HG02970 (cell line): Measurements from ENCODE around the gene GNLY.

Source experiments
- ATAC-seq: cut with Tn5 transposase; IDR thresholded peaks from one replicate; pipeline ENCODE4 v1.9.1; 2021; ENCODE audit warnings: mild to moderate bottlenecking, moderate library complexity, moderate number of reproducible peaks; ENCODE audit not compliant: unreplicated experiment, low FRiP score

Gene GNLY

DNA sequence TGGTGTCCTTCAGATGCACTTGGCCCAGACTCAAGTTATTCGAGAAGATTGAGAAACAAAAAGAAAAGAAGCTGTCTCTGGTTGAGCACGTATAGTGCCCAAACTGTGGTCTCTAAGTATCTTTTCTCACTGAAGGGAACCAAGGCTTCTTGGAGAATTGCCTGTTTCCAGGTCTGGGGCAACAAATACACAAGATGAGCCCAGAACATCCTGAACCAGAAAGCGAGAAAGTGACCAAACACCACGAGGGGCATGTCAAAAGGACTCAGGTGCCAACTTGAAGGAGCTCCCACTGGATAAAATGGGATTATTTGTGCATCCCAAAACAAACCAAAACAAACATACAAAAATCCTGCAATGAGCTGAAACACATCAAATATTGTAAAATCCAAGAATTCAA is 46.0 kb downstream of the GNLY start:
- no peak for ATAC-seq

DNA sequence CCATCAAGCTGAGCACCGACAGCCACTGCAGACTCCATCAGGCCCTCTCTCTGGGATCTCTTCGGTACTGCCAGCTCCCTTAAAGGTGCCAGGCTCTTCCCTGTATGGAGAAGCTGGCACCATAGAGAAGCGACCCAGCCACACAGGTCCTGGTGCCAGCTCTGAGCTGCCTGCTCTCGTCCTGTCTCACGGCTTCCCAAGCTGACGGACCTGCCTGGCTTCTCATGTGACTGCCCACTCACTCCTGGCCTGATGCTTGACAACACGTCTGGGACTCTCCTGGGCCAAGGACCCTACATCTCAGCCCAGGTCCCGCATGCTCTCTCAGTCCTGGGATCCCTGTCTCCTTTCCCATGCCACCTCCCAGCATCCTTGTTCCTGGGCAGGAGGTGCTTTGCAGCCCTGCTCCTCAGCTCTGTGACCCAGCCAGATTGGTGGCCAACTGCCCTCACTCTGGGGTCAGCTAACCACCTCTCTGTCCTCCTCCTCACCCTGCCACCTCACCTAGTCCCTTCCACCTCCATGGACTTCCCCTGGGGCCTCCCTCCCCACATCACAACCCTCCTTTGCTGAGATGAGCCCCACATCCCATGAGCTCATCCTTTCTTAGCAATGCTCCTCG is 47.2 kb downstream of the GNLY start:
- no peak for ATAC-seq

DNA sequence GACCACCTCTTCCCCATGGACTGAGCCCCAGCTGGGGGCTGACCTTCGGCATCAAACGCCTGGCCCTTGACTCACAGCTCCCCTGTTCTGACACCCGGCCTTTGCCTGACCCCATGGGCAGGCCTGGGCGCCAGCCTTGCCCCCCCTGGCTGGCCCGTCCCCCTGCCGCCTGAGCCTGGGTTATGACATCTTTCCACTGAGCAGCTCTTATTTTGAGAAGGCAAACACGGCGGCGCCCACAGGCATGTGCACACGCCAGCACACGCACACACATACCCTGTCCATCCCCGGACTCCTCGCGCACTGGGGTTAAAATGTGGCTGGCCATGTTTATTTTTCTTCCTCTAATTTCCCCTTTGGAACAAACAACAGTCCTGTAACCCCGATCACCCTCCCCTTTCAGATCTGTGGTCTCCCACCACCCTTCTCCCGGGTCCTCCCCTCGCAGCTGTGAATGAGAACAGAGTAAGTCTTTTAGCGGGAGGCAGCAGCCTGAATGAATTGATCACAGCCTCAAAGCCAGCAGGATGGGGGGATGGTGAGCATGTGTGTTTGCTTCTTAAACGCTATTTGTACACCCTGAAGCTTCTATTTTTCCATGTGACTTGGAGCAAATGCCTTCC is 47.8 kb downstream of the GNLY start:
- no peak for ATAC-seq

DNA sequence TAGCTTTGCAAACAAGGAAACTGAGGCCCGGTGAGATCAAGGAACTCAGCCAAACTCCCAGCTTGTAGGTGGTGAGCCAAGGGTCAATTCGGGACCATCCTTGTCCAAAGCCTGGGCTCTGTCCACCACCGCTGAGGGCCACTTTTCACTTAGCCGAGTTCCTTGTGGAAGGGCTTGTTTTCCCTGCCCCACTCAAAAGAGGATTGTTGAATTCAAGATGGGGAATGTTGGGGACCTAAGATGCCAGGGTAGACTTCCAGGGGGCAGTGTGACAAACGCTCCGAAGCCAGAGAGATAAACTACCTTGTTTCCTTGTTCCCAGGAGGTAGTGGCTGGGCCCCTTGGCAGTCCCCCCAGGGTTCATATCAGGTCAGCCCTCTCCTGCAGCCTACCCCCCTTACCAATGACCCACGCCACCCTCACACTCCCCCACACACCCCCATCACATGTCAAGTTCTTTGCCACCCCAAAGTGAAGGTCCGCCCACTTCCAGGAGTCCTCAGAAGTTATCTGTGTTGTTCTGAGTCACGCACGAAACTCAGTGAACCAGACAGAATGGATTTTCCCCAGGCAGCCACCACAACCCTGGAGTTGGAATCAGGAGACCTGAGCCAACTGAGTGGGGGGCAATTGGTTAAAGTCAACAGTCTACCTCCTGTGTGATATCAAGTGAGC is 49.3 kb downstream of the GNLY start:
- ATAC-seq = no peak

DNA sequence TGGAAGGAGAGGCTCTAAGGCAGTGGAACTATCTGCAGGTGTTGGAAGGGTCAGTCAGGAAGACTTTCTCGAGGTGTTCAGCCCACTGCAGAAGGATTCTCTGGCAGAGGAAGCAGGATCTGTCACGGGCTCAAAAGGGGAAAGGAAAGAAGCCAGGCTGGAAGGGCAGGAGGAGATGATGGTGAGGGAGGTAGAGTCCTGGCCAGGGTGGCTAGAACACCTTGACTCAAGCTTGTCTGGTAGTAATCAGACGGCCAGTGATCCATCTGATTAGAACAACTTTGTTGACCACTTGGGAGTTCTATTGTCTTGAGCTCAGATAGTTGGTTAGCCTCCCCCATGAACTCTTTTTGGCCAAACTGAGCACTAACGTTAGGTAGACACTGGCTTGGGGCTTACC is 49.9 kb downstream of the GNLY start:
- ATAC-seq = no peak

DNA sequence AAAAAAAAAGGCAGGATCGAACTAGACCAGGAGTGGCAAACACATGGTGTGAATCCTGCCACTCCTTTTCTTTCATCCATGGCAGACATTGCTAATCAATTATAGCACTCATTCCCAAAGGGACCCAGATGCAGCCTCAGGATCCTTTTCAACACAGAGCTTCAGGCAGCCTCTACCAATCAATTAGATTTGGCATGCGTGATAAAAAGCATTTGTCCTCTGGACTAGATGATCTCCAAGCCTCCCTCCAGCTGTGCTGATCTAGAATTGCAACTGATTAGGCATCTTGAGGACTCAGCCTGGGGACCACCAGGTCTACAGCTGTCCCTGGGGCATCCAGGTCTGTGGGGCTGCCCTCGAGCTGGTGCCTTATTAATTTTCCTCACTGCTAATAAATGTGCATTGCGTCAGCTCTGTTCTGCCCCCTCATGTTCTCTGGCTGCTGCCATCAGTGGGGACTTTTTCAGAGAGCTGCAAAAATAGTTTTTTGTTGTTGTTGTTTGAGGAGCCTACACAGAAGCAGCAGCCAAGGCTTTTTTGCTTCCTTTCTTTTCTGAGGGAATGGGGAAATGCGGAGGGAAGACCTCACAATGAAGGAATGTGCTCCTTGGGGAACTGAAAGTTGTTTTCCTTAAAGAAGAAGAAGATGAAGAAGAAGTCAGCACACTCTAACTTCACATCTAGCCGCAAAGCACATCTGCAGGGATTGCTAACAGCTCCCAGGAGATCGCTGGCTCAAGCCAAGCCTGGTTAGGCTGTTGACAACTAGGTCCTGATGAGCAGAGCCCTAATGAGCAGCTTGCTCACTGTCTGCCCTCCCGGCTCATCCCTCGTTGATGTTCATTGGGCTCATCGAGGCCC is 50.8 kb downstream of the GNLY start:
- ATAC-seq = no peak

DNA sequence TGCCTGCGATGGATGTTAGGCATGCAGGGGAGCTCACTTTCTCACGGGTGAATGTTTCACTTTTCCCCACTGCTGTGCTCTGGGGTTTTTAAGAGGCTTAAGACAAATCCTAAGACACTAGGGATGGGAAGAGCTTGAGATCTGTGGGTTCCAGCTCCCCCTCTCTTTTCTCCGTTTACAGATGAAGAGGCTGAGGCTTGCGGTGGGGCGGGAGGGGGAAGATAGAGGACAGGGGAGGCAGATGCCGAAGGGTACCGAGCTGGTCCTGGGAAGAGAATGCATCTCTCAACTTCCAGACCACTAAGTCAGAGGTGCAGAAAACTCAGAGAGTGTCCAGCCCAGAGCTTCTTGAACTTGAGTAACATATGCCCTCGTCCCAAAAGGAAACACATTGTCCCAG is 51.5 kb downstream of the GNLY start:
- no peak for ATAC-seq

DNA sequence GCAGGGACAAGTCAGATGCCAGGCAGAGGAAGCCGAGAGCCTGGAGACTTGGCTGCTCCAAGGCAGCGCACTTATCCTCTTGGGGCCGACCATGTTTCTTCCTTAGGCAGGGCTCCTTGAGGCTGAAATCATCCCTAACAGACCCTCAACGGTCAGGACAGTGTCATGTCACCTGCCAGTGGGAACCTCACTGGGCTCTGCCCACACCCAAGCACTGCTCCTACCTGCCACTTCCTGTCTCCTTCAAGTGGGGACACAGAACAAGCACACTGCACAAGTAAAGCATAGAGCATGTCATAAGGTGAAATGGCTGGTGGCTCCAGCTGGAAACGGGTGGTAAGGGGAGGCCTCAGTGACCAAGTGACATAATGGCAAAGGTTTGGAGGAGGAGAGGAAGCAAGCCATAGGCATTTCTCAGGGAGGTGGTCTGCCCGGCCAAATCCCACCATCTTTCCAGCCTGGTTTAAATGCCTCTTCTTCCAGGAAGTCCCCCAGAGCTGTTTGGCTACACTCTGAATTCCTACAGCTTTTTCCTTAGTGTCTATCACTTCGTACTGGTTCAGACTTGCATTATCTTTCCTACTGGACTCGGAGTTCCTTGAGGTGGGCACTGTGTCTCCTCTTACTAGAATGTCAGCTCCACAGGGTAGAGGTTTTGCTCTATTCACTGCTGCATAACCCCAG is 52.3 kb downstream of the GNLY start:
- no peak for ATAC-seq

DNA sequence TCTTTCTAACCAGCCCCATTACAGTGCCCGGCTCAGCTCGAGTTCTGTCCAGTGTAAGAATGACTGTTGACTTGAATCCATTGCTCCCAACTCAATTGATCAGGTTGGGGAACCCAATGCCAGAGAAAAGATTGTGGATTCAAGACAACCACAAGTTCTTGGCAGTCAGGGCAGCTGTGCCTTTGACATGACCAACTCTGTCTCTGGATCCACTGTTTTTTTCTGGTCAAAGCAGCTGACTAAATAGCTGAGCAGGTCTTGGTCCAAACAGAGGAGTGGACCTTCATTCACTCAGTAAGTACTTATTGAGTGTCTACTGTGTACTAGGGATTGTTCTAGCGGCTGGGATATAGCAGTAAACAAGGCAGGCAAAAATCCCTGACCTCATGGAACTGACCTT is 53.3 kb downstream of the GNLY start:
- ATAC-seq = no peak

DNA sequence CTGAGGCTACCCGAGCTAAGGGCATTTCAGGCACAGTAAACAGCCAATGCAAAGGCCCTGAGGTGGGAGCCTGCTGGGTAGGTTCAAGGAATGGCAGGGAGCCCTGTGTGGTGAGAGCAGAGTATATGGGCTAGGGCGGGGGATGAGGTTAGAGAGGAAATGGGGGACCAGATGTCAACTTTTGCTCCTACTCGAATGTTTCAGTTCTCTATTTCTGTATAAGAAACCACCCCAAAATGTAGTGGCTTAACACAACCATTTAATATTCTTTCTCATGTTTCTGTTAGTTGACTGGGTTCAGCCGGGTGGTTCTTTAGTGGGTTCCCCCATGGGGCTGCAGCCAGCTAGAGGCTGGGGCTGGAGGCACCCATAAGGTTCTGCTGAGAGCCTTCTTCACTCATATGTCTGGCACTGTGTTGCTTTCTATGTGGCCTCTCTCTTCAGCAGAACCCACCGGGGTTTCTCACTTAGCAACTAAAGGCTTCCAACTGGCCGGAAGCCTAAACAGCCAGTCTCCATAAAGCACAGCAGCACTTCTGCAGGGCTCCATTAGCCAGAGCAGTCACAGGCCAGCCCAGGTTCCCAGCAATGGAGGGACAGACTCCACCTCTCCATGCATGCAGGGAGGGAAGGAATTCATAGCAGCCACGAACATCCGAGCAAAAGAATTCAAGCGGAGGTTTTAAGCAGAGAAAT is 54.0 kb downstream of the GNLY start:
- ATAC-seq = no peak
